Stimulated activated CD8-positive, alpha-beta memory T cell treated with anti-CD3 and anti-CD28 coated beads, Interleukin-7, amount 100 ng/mL, for 48 hours (primary cell): Measurements from ENCODE around the gene MEGF11.
"Not testable (repeated sequence)": the region's sequence is repeated elsewhere in the genome, so short reads cannot be mapped to it uniquely, and the experiment has no call there.

Experiments used
- DNase-seq, 2 donors: peaks; one replicate each; pipeline ENCODE4 v3.0.0-alpha.2; 2020; ENCODE audit warnings: low read depth in 1 of 2; ENCODE audit errors: extremely low read depth in 1 of 2

MEGF11 gene

GRCh38 chr15:65871886-65872285 is 381.7 kb downstream of the MEGF11 start:
- DNase-seq = not testable (repeated sequence)

DNA sequence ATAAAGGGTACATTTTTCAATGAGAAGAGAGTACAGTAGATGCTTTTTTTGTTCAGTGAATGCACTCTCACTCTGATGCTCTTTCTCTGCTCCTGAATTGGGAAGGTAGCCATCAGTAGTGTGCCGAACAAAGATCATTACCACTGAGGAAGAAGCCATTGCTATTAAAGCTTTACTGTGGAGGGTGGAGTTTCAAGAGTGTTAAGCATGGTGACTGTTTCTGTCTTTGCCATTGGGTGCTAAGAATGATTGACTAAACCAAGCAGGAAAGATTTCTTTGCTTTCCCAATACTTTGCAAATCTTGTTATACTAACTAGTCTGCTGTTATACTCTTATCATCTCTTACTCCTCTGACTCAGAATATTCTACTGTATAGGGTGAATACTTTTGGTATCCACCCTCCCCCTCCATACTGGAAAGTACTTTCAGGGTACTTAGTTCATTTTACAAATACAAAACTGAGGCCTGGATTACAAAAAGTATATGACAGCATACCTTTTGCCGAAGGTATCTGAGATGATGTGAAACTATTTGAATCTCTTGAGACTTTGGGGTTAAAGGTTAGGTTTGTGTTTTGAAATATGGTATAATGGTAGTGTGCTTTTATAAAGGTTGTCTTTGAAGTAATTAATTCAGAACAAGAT is 382.5 kb downstream of the MEGF11 start:
- DNase-seq = no peak

GRCh38 chr15:65869954-65870871 is 383.3 kb downstream of the MEGF11 start:
- no peak for DNase-seq

DNA sequence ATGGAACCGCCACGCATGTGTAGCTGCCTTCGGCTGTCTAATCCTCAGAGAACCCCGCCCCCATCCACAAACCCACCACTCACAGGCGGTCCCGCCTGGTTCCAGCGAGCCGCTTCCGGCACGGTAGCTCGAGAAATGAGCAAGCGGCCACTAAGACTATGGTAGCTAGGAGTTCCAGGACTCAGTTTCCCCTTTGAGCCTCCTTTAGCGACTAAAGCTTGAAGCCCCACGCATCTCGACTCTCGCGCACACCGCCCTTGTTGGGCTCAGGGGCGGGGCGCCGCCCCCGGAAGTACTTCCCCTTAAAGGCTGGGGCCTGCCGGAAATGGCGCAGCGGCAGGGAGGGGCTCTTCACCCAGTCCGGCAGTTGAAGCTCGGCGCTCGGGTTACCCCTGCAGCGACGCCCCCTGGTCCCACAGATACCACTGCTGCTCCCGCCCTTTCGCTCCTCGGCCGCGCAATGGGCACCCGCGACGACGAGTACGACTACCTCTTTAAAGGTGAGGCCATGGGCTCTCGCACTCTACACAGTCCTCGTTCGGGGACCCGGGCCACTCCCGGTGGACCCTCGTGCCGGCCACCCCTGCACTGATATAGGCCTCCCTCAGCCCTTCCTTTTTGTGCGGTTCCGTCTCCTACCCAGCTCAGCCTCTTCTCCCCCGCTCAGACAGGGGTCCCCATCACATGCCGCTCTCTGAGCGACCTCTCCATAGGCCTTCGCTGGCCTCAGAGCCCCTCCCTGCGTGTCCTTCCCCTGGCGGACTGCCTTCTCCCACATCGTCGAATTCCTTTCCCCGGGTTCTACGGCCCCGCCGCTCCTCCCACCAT is 384.2 kb downstream of the MEGF11 start, which contains the start of gene RAB11A:
RAB11A (plus strand) TSS at position 366 of the 828 bp plus-strand sequence; CDS start at position 461, 95 bp downstream.
- peak; percentile 88 to 93 for DNase-seq

DNA sequence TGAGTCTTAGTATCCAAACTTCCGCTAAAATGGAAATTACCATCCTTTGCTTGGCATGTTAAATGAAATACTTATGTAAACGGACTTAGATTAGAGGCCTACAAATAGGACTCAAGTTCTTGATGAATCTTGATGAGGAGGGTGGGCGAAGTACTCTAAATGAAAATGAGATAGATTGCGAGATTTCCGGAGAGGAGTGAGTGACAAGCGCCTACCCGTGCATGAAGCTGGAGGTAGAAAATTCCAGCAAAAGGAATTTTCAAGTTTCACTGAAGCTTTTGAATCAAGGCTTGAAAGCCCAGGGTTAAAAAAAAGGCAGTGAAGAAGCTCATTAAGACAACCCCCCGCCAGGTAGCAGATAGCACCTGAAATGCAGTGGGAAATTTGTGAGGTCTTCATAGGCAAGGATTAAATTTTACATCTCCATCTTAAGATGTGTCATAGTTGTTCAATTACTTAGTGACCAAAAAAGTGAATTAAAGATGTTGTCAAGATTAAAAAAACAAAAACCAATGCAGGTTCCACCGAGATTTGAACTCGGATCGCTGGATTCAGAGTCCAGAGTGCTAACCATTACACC is 384.9 kb downstream of the MEGF11 start:
- DNase-seq = no peak

DNA sequence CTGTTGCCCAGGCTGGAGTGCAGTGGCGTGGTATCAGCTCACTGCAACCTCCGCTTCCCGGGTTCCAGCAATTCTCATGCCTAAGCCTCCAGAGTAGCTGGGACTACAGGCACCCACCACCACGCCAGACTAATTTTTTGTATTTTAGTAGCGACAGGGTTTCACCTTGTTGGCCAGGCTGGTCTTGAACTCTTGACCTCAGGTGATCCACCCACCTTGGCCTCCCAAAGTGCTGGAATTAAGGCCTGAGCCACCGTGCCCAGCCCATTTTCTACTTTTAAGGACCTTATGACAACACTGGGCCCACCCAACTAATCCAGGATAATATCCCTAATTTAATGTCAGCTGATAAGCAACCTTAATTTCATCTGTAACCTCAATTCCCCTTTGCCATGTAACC is 385.6 kb downstream of the MEGF11 start:
- DNase-seq = not testable (repeated sequence)

- DNase-seq = no peak
Measured at GRCh38 chr15:65867244-65867643, 386.3 kb downstream of the MEGF11 start.

- no peak for DNase-seq
Measured at GRCh38 chr15:65863106-65863505, 390.4 kb downstream of the MEGF11 start.

GRCh38 chr15:65862682-65863081 is 390.9 kb downstream of the MEGF11 start:
- peak in 1 of 2 donors; percentile 74 for DNase-seq

- DNase-seq = no peak
Measured at GRCh38 chr15:65857718-65858402, 395.7 kb downstream of the MEGF11 start.

DNA sequence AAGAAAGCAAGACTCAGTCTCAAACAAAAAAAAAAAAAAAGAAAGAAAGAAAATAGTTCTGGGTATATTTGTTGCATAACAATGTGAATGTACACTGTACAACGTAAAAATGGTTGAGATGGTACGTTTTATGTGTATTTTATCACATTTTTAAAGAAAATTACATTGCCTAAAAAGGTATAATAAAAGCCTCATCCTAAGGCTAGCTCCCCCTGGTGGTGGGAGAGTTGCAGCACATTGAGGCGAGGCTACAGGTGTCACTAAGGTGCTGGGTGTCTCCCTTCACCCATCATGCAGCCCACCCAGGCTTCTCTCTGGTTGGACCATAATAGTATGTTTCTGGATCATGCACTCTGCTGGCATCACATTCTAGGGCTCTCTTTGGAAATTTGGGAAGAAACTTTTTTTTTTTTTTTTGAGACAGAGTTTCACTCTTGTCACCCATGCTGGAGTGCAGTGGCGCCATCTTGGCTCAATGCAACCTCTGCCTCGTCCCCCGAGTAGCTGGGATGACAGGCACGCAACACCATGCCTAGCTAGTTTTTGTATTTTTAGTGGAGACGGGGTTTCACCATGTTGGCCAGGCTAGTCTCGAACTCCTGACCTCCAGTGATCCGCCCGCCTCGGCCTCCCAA is 396.6 kb downstream of the MEGF11 start:
- peak in 1 of 2 donors; percentile 74 for DNase-seq

- DNase-seq = no peak
Measured at GRCh38 chr15:65851981-65852380, 401.6 kb downstream of the MEGF11 start.

DNA sequence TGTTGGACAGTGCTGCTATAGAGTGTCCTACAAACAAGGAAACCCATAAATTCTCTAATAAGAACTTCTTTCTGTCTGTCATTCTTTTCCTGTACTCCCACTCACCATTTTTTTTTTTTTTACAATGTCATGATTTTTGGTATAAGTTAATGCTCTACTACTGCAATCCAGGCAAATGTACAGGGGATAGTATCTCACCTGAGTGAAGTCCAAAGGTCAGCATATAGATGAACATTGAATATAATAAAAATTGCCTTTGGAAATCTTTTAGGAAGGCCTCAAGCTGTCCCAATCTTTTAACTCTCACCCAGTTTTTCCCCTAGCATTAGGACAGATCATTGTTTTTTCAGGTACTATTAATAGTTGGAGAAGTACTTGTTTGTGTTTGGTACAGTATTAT is 405.6 kb downstream of the MEGF11 start:
- DNase-seq = no peak

DNA sequence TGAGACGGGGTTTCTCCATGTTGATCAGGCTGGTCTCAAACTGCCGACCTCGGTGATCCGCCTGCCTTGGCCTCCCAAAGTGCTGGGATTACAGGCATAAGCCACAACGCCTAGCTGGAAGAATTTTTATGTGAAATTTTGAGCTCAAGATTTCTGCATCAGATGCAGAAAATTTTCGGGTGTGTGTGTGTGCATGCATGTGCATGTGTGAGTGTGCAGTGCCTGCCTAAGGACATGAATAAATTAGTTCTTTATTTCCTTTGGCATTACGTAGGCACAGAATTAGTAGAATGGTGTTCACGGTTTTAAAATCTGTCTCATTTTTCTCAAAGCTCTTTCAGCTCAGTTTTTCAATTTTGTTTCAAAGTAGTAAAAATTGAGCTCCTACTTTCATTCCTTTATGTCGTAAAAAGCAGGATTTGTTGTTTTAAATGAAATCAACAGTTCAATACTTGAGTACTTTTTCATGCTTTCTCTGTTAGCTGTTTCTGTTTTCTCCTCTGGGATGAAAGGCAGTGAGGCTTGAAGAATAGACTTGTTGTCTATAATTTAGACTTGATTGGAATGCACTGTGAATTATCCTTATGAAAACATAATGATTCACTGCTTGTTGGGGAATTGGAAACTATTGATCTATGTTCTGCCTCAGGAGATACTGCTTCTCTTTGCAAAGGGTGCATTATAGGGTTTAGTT is 407.6 kb downstream of the MEGF11 start:
- DNase-seq = no peak
